MCF 10A (cell line): ENCODE results near the gene CACNA1C. TPM values are rescaled to one million over a fixed set of nuclear protein-coding genes. Genes with fewer than 3 reads are reported as not detected.

ENCODE experiments used
- BruUV-seq: library from RNA; stranded (reverse); fragments of 400-500 nt; replicated peaks from 2 replicates; lab custom pipeline; 2021; lab: Mats Ljungman, UMichigan
- CTCF ChIA-PET: fragments of 300-600 bp; sonication (Branson Sonifier 250); formaldehyde crosslinking; extraction: SDS; loops from one replicate; lab custom pipeline; 2021; ENCODE audit warnings: antibody characterized with exemption, inconsistent platforms; lab: Yijun Ruan, JAX
- POLR2A ChIA-PET: fragments of 300-600, 350-650 bp; sonication (Branson Sonifier 250); formaldehyde crosslinking; extraction: SDS; loops from one replicate; lab custom pipeline; 2020; ENCODE audit warnings: antibody characterized with exemption, inconsistent platforms; lab: Yijun Ruan, JAX
- DNase-seq: peaks from one replicate; pipeline ENCODE4 v3.0.0-alpha.2; 2018; ENCODE audit not compliant: unreplicated experiment
- H3K27ac Mint-ChIP-seq: one replicate; pipeline ENCODE4 v1.8.0; 2022; ENCODE audit warnings: mild to moderate bottlenecking, low read depth, mixed read lengths; ENCODE audit not compliant: unreplicated experiment
- H3K27me3 Mint-ChIP-seq: one replicate; pipeline ENCODE4 v1.8.0; 2022; ENCODE audit warnings: mixed read lengths; ENCODE audit not compliant: insufficient read depth, unreplicated experiment
- H3K36me3 Mint-ChIP-seq: one replicate; pipeline ENCODE4 v1.8.0; 2022; ENCODE audit warnings: mild to moderate bottlenecking, moderate library complexity, mixed read lengths; ENCODE audit not compliant: insufficient read depth, unreplicated experiment
- H3K4me1 Mint-ChIP-seq: one replicate; pipeline ENCODE4 v1.8.0; 2022; ENCODE audit warnings: mixed read lengths; ENCODE audit not compliant: insufficient read depth, unreplicated experiment
- H3K4me3 Mint-ChIP-seq: one replicate; pipeline ENCODE4 v1.8.0; 2022; ENCODE audit warnings: mild to moderate bottlenecking, moderate library complexity, mixed read lengths; ENCODE audit not compliant: unreplicated experiment
- H3K9me3 Mint-ChIP-seq: one replicate; pipeline ENCODE4 v1.8.0; 2022; ENCODE audit warnings: mixed read lengths; ENCODE audit not compliant: unreplicated experiment
- intact Hi-C: fragments of 100-400 bp; cut with micrococcal nuclease; formaldehyde crosslinking; loops from 2 replicates; pipeline ENCODE4 v1.14.1; 2022
- total RNA-seq: library from RNA; stranded (reverse); gene quantifications from 2 replicates; pipeline ENCODE4 v1.2.3, GENCODE V29; 2022
- TF ChIP-seq, protein P1 (sequence below): fragments of 200-600 bp; IDR thresholded peaks from one replicate; pipeline ENCODE4 v1.8.0; 2022; ENCODE audit warnings: antibody characterized with exemption, mild to moderate bottlenecking; ENCODE audit not compliant: unreplicated experiment

Gene CACNA1C
- total RNA-seq, 1 experiment from 2014 or later, result not detected

DNA sequence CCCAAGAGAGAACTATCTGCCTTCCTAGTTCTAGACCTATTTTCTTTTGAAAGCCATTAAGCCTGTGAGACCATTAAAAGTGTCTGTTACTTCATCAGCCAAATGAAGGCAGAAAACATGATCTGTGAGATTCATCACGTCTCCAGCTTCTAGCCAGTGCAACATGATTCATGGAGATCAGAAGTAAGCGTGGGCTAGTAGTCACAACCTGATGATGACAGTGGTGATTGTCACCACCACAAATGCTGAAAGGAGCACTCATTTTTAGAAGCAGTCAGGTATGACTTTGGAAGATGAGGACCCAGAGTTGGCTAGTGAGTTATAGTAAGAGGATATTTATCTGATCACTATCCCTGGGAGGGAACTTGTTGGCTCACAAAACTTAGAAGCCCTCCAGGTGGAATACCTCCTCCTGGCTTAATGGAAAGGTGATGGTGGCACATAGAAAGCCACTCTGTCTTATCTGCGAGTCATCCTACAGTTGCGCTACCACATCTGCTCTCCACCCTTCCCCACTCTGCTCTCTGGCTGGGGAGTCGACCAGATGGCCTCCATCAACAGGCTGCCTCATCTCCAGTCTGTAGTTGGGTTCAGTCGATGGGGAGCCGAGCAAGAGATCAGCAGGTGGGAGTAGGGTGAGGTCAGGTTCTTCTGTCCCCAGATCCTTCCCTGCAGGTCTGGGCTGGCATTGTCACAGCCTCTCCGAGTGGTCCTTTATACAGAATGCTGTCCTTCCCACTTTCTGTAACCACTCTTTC lies 424.4 kb downstream of the CACNA1C start:
- intact Hi-C loops, result no loop called here
- ChIA-PET POLR2A (no interaction called here), CTCF (no interaction called here)
- DNase-seq, result no peak
- Mint-ChIP-seq H3K4me3 (no peak overlapping the region), H3K36me3 (no peaks in the 10 kb centered on the region), H3K4me1 (no peaks in the 10 kb centered on the region), H3K9me3 (no peaks in the 10 kb centered on the region), H3K27me3 (peaks cover 15% of the 10 kb centered on the region), H3K27ac (no peak overlapping the region)
- TF ChIP-seq, protein P1, sequence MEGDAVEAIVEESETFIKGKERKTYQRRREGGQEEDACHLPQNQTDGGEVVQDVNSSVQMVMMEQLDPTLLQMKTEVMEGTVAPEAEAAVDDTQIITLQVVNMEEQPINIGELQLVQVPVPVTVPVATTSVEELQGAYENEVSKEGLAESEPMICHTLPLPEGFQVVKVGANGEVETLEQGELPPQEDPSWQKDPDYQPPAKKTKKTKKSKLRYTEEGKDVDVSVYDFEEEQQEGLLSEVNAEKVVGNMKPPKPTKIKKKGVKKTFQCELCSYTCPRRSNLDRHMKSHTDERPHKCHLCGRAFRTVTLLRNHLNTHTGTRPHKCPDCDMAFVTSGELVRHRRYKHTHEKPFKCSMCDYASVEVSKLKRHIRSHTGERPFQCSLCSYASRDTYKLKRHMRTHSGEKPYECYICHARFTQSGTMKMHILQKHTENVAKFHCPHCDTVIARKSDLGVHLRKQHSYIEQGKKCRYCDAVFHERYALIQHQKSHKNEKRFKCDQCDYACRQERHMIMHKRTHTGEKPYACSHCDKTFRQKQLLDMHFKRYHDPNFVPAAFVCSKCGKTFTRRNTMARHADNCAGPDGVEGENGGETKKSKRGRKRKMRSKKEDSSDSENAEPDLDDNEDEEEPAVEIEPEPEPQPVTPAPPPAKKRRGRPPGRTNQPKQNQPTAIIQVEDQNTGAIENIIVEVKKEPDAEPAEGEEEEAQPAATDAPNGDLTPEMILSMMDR, result no peak
- BruUV-seq, result no TSS peak

DNA sequence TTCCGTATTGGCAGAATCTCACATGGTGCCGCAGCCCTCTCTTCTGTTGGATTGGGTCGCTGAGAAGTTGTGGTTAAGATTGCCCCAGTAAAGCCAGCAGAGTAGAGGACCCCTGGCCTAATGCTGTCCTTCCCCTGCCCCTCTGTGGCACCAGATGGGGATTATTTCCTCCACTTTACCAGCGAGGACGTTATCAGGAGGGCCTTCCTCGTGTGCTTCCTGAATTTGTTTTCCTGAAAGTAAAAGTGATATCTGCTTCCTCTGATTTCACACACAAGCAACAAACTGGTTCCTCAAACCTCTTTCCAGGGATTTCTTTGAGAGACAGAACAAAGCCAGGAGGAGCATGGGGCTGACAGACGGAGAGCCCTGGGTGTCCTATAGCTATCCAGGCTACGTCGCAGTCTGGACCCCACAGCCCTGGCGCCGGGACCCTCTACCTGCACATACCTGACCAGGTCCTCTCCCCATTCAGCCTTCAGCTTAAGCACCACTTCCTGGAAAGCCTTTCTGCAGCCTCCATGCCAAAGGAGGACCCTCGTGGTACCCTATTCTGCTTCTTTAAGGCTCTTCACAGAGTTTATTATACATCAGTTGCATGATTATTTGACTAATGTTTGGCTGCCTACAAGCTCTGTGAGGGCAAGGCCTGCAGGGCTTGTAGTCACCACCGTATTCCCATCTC lies 427.2 kb downstream of the CACNA1C start:
- no peak for DNase-seq
- intact Hi-C loops, result no loop called here
- CTCF ChIA-PET, result no interaction called here
- Mint-ChIP-seq H3K9me3 (no peaks in the 10 kb centered on the region), H3K4me3 (no peak overlapping the region), H3K27ac (no peak overlapping the region), H3K36me3 (no peaks in the 10 kb centered on the region), H3K4me1 (no peaks in the 10 kb centered on the region), H3K27me3 (no peaks in the 10 kb centered on the region)
- no TSS peak for BruUV-seq
- TF ChIP-seq, protein P1, result no peak
- POLR2A ChIA-PET, result no interaction called here

DNA sequence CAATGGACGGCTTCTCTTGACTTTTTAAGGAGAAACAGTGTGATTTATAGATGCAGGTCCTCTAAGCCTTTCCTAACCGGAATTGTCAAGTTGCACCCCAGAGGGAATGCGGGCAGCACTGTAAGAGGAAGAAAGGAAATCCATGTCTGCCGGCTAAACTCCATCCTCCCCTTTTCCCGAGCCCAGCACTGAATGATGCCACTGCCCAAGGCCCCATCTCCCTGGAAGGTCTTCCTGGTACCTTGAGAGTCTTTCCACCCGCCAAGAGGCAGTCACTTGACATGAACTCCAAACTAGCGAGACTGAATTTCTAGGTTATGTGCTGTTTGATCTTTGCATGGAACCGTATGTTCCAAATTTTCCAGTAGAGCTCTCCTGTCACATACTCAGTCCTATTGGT lies 428.6 kb downstream of the CACNA1C start:
- DNase-seq, result no peak
- ChIA-PET CTCF (interaction anchor here (0.5 kb wide), 1 partner anchor 445 kb away, joined by 3 read pairs; no protein-coding TSS in a partner anchor), POLR2A (no interaction called here)
- TF ChIP-seq, protein P1, result no peak
- no peak overlapping the region for H3K27ac Mint-ChIP-seq
- no peaks in the 10 kb centered on the region for H3K36me3 Mint-ChIP-seq
- intact Hi-C loops, result no loop called here
- BruUV-seq, result no TSS peak
- no peaks in the 10 kb centered on the region for H3K9me3 Mint-ChIP-seq
- H3K4me3 Mint-ChIP-seq, result no peak overlapping the region
- no peaks in the 10 kb centered on the region for H3K27me3 Mint-ChIP-seq
- no peaks in the 10 kb centered on the region for H3K4me1 Mint-ChIP-seq

DNA sequence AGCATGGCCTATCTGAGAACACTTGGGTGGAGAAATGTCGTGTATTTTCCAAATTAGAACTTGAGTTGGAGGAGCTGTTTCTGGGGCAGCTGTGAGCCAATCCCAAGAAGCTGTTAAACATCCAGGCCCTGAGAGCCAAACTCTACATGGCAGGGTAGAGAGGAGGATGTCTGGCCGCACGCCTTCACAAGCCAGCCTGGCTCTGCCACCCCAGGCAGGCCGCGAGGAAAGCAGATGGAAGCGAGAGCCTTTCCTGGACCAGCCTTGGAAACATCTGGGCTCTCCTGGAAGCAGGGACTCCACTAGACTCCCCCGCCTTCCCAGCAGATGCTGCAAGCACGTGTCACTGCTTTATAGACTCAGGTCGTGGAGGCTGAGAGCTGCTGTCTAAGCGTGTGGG lies 429.2 kb downstream of the CACNA1C start:
- intact Hi-C loops, result no loop called here
- DNase-seq, result no peak
- CTCF ChIA-PET, result no interaction called here
- H3K27me3 Mint-ChIP-seq, result no peaks in the 10 kb centered on the region
- H3K27ac Mint-ChIP-seq, result no peak overlapping the region
- no TSS peak for BruUV-seq
- POLR2A ChIA-PET, result no interaction called here
- H3K4me1 Mint-ChIP-seq, result no peaks in the 10 kb centered on the region
- H3K9me3 Mint-ChIP-seq, result no peaks in the 10 kb centered on the region
- no peak overlapping the region for H3K4me3 Mint-ChIP-seq
- H3K36me3 Mint-ChIP-seq, result no peaks in the 10 kb centered on the region
- TF ChIP-seq, protein P1, result no peak
